Endothelial cell (in vitro differentiated cells): ENCODE measurements around the gene HLF. TPM values are rescaled to one million over a fixed set of nuclear protein-coding genes. Genes with fewer than 3 reads are reported as not detected.

Source experiments
- DNase-seq: peaks from one replicate; pipeline ENCODE4 v3.0.0; 2021; ENCODE audit warnings: low spot score
- H3K27ac Mint-ChIP-seq: one replicate; pipeline ENCODE4 v1.8.0; 2021; ENCODE audit warnings: mixed read lengths, inconsistent platforms; ENCODE audit not compliant: unreplicated experiment
- H3K27me3 Mint-ChIP-seq: one replicate; pipeline ENCODE4 v1.8.0; 2021; ENCODE audit warnings: mild to moderate bottlenecking, moderate library complexity, mixed read lengths, inconsistent platforms; ENCODE audit not compliant: unreplicated experiment
- H3K36me3 Mint-ChIP-seq: one replicate; pipeline ENCODE4 v1.8.0; 2021; ENCODE audit warnings: mild to moderate bottlenecking, low read depth, mixed read lengths, inconsistent platforms; ENCODE audit not compliant: unreplicated experiment
- H3K4me1 Mint-ChIP-seq: one replicate; pipeline ENCODE4 v1.8.0; 2021; ENCODE audit warnings: mild to moderate bottlenecking, mixed read lengths, inconsistent platforms; ENCODE audit not compliant: unreplicated experiment
- H3K4me3 Mint-ChIP-seq: one replicate; pipeline ENCODE4 v1.8.0; 2021; ENCODE audit warnings: mild to moderate bottlenecking, mixed read lengths, inconsistent platforms; ENCODE audit not compliant: unreplicated experiment
- H3K9me3 Mint-ChIP-seq: one replicate; pipeline ENCODE4 v1.8.0; 2021; ENCODE audit warnings: mixed read lengths, inconsistent platforms; ENCODE audit not compliant: unreplicated experiment
- CTCF ChIP-seq: fragments of 200-600 bp; sonication (generic); IDR thresholded peaks from one replicate; pipeline ENCODE4 v1.5.0; 2021; ENCODE audit warnings: antibody characterized with exemption; ENCODE audit not compliant: unreplicated experiment
- total RNA-seq: library from RNA; stranded (reverse); fragmentation: NEBNext Ultra II Directional; extraction: Animal tissue kit (Norgen Biotek cat#: 25700); gene quantifications from one replicate; pipeline ENCODE4 v1.2.1, GENCODE V29; 2021; ENCODE audit not compliant: unreplicated experiment

Gene HLF
- total RNA-seq, 1 donor from 2014 or later: not detected

- Mint-ChIP-seq H3K27ac (no peak overlapping the region), H3K27me3 (peaks cover 4% of the 10 kb centered on the region), H3K4me3 (no peak overlapping the region), H3K9me3 (no peaks in the 10 kb centered on the region), H3K4me1 (peaks cover 7% of the 10 kb centered on the region), H3K36me3 (no peaks in the 10 kb centered on the region)
- DNase-seq: no peak
- no peak for TF ChIP-seq CTCF
Measured at GRCh38 chr17:55259684-55260111, 5.1 kb upstream of the HLF start.

- no peak for DNase-seq
- H3K4me3 Mint-ChIP-seq: no peak overlapping the region
- no peak overlapping the region for H3K27ac Mint-ChIP-seq
- H3K27me3 Mint-ChIP-seq: peaks cover 7% of the 10 kb centered on the region
- H3K36me3 Mint-ChIP-seq: no peaks in the 10 kb centered on the region
- no peak for TF ChIP-seq CTCF
- H3K4me1 Mint-ChIP-seq: peaks cover 7% of the 10 kb centered on the region
- H3K9me3 Mint-ChIP-seq: no peaks in the 10 kb centered on the region
Measured at GRCh38 chr17:55261311-55261710, 3.4 kb upstream of the HLF start.

- no peak for DNase-seq
- H3K36me3 Mint-ChIP-seq: no peaks in the 10 kb centered on the region
- H3K27me3 Mint-ChIP-seq: peaks cover 7% of the 10 kb centered on the region
Measured at GRCh38 chr17:55263569-55264277, 1.0 kb upstream of the HLF start.

GRCh38 chr17:55264278-55264644 is 499 bp upstream of the HLF start:
- DNase-seq: no peak
- Mint-ChIP-seq H3K4me1 (peaks cover 7% of the 10 kb centered on the region), H3K27me3 (peaks cover 10% of the 10 kb centered on the region), H3K36me3 (no peaks in the 10 kb centered on the region), H3K4me3 (peak overlapping the region; percentile 45), H3K27ac (no peak overlapping the region), H3K9me3 (no peaks in the 10 kb centered on the region)
- no peak for TF ChIP-seq CTCF

More at GRCh38 chr17:55263569-55264277, 1.0 kb upstream of the HLF start:
- no peaks in the 10 kb centered on the region for H3K9me3 Mint-ChIP-seq
- peak overlapping the region; percentile 45 for H3K4me3 Mint-ChIP-seq
- peaks cover 7% of the 10 kb centered on the region for H3K4me1 Mint-ChIP-seq
- H3K27ac Mint-ChIP-seq: no peak overlapping the region
- no peak for TF ChIP-seq CTCF

- Mint-ChIP-seq H3K4me1 (peaks cover 7% of the 10 kb centered on the region), H3K36me3 (no peaks in the 10 kb centered on the region), H3K27me3 (peaks cover 10% of the 10 kb centered on the region), H3K4me3 (no peak overlapping the region), H3K9me3 (no peaks in the 10 kb centered on the region), H3K27ac (no peak overlapping the region)
- peak; percentile 17 for DNase-seq
- no peak for TF ChIP-seq CTCF
Measured at GRCh38 chr17:55265311-55266021, 706 bp downstream of the HLF start.
